HK-2 (cell line): ENCODE measurements around the gene SH3TC2.
A peak's percentile ranks its signal among the peaks of the same experiment; 100 is the strongest.

Experiments used
- DNase-seq: peaks from one replicate; pipeline ENCODE4 v3.0.0-alpha.2; 2018; ENCODE audit not compliant: unreplicated experiment

SH3TC2 gene

DNA sequence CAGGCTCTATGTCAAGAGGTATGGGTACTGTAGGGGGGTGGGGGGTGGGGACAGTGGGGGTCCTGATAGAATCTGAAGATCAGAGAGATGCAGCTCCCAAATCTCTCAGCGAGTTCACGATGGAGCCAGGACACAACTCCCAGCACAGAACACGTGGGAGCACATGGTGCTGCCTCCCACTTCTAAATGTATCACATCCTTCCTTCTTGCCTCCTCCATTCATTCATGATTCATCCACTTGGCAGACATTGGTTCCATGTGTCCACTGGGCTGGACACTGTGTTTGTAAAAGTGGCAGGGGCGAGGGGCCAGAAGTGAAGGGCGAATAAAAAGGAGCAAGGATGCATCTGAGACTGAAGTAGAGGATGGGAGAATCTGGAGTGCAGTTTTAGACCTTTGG, 33.9 kb downstream of the SH3TC2 start:
- DNase-seq, result no peak

GRCh38 chr5:149028161-149028560, 34.7 kb downstream of the SH3TC2 start:
- DNase-seq, result no peak

DNA sequence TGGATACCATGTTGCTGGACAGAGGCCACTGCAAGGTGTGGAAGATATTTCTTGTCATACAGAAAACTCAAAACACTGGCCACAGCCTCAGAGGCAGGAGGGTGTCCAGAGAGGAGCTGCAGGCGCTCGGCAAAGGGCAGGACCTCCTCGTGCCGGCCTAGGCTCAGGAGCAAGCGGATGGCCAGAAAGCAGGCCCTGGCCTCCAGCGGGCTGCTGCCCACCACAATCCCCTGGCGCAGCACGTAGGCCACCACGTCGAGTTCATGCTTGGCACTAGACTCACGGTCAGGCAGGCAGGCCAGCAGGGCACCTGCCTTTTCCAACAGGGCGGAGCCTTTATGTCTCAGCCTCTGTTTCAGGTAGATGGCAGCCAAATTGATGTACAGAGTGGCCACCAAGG, 35.2 kb downstream of the SH3TC2 start:
- DNase-seq, result no peak

- no peak for DNase-seq
These were observed 37.9 kb downstream of the SH3TC2 start for GRCh38 chr5:149024943-149025342.

DNA sequence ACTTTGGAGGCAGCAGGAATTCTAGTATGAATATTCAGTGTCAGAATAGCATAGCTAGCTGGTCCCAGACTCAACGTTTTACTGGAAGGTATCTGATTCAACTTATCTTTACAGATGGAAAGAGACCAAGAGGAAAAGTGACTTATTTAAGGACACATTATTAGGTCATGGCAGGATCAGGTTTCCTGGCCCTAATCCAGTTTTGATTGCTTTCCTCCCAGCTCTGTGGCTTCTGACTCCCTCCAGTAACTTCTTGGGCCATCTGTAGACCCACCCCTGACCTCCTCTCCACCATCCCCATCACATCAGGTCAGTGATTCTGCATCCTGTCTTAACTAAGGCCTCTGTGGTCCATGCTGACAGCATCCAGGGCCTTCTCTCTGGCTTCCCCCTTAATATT, 38.4 kb downstream of the SH3TC2 start:
- DNase-seq, result no peak

- DNase-seq, result no peak
These were observed 40.7 kb downstream of the SH3TC2 start for GRCh38 chr5:149022200-149022599.

DNA sequence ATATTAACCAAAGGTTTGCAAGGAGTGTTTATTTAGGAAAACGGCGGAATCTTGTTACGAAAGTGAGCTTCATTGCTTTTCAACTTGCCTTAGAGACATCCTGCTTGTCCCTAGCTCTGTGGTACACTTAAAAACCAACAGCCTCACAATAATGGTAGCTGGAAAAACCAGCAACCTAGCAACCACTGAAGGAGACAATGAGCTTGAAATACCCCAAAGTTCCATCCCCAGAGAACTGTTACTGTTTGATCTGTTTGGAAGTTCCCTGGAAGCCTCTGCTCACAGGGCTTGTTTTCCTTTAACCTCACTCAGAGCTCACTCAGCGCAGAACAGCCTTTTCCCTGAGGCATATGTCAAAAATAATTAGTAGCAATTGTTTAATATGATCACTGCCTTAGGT, 43.2 kb downstream of the SH3TC2 start:
- DNase-seq, result no peak

DNA sequence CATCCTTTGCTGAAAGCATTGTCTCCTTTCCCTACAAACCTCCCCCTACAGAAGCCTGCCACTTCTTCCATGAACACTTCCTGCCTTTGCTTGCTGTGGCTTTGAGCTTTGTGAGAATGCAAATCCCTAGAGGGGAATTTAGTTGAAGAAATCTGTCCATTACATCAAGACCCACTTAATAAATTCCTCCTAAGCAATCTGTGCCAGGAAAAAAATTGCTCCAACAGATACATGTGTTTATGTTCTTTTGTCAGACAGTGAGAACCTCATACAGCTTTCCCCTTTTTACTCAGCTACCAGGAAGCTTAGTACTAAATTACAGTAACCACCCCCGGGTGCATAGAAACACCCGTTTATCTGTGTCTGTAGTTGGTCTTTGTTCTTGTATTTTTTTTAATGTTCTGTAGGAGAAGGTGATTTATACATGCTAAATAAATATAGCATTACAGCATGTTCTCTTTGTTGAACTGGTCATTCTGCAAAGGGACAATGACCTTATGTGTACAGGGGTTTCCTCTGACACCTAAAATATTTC, 43.9 kb downstream of the SH3TC2 start:
- DNase-seq, result no peak

- DNase-seq, result no peak
These were observed 45.2 kb downstream of the SH3TC2 start for GRCh38 chr5:149017636-149018035.

- DNase-seq, result no peak
These were observed 47.3 kb downstream of the SH3TC2 start for GRCh38 chr5:149015561-149015960.

GRCh38 chr5:149015126-149015525, 47.7 kb downstream of the SH3TC2 start:
- no peak for DNase-seq

- DNase-seq, result no peak
These were observed 48.3 kb downstream of the SH3TC2 start for GRCh38 chr5:149014571-149015031.

DNA sequence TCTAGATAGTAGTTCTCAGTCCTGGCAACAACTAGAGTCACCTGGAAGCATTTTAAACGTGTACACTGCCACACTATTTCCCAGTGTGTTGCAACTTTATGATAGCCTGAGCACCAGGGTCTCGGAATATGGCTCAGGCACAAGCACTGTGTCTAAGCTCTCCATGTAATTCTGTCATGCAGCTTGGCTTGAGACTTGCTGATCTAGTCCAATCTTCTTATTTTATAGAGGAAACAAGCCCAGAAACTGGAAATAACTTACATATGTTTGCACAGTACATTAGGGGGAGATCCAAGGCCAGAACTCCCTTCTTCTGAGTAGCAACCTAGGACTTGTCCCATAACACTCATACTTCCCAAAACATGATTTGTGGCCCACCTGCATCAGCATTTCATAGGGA, 49.1 kb downstream of the SH3TC2 start:
- DNase-seq, result no peak

GRCh38 chr5:149012350-149012749, 50.5 kb downstream of the SH3TC2 start:
- DNase-seq, result no peak

DNA sequence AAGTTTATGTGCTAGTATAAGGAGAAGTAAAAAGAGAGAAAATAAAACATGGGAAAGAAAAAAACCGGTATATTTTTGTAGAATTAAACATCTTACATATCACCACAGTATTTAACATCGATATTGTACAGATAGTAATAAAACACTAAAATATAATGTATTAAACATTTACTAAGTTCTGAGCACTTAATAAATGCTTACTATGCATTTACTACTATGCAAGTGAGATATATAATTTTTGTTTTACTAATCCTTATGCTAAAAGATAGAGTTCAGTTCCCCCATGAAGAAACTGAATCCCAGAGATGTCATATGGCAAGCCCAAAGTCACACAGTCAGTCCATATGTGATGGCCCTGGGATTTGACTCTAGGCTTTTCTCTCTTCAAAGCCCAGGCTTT, 51.1 kb downstream of the SH3TC2 start:
- DNase-seq, result no peak

DNA sequence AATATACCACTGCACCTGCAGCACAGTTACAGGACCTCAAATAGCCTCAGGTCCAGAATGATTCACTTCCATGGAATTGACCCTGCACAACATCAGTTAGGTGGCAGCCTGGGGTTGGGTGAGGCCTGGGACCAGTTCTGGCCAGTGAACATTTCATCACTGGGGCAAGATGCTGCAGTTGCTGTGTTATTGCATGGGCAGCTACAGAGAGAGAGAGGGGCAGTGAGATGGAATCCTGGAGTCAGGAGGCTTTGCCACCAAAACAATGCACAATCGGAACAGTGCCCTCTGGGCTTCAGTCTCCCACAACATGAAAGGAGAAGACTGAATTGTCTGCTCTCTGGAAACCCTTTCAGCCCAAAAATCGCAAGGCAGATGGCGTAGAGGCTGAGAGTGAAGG, 51.8 kb downstream of the SH3TC2 start:
- DNase-seq, result no peak

- DNase-seq, result no peak
These were observed 55.7 kb downstream of the SH3TC2 start for GRCh38 chr5:149007174-149007573.

DNA sequence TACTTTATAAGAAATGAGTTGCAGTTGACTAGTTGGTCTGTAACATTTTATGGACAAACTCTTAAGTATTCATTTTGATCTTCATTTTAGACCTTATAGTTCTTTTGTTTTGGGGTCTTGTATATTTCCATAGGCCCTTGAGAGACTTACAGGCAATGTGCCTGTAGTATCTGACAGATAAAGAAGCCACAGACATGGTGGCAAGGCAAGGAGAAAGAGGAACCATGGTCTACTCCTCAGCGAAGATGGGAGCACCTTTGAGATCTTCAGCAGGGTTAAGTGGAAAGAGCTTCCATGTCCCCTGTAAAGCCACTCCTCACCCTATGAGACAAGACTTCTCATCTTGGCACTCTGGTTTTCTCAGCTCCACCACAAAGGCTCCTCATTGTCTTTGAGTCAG, 56.4 kb downstream of the SH3TC2 start:
- DNase-seq, result no peak

DNA sequence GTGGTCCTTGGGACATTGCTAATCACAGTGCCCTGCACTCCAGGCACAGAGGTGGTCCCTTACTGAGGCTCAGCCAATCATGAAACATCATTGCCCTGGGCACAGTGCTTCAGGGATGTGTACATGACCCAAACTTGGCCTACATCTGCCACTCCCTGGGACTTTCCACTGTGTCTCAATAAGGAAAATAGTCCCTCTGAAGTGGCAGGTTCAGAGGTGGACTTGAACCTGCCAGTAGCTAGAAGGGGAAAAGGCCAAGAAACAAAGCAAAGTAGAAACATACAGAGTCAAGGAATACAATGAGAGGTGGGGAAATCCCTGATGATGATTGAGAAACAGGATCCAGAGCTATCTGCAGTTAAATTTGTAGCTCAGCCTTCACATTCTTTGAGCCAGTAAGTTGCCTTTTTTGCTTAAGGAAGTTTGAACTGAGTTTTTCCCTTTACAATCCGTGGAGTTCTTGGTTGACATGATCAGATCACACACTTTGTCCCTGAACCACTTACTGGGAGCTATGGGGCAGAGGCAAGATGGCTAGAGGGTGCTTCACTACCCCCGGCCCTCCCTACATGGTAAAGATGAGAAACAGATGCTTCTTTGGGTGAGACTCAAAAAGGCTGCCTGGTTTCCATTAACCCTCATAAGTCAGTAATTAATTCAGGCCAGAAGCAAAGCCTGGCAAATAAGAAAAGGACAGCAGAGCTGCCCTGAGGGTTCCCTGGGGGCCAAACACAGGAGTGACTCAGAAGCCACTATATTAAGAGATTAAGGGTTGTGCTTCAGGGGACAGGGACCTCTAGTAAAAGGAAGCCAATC, 57.6 kb downstream of the SH3TC2 start:
- DNase-seq, result no peak

DNA sequence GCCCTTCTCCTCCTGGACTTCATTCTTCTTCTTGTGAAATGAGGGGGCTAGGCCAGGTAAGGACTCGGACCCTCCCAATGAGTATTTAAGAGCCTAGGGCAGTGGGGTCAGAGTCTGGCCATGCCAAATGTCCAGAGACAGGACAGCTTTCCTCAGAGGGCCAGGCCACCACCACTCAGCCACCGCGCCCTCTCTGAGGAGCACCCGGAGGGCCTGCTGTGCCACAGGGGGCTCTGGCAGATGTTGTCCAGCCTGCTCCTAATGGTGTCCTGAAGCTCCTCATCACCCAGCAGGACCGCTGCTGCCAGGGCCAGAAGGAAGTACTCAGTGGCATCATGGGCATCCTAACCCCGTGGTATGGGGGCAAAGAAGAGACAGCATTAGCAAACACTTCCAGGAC, 58.3 kb downstream of the SH3TC2 start:
- no peak for DNase-seq

GRCh38 chr5:149002761-149003689, 59.8 kb downstream of the SH3TC2 start:
- no peak for DNase-seq

GRCh38 chr5:149002053-149002452, 60.8 kb downstream of the SH3TC2 start:
- peak; percentile 80 for DNase-seq

DNA sequence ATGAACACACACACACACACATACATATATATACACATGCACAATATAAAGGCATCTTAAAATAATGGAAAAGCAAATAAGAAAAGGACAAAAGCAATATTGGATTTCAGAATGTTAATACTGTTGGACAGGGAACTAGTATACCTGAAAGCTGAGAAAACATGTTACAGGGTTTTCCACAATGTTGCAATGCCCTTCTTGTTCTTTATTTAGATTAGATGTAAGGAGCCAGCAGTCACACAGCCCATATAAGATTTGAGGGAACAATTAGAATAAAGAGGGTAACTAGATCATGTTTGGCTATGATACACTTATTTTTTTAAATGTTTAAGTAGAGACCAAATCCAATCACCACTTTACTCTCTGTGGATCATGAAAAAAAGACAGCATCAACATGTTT, 61.7 kb downstream of the SH3TC2 start:
- DNase-seq, result no peak
